Lower leg skin (tissue), 4 donors: ENCODE measurements around the gene NSG2. TPM values are rescaled to one million over a fixed set of nuclear protein-coding genes. Genes with fewer than 3 reads are reported as not detected.

Experiments used
- DNase-seq, 2 donors: peaks; one replicate each; pipeline ENCODE4 v3.0.0-alpha.2; 2019; ENCODE audit warnings: low spot score in 2 of 2
- H3K4me3 ChIP-seq: fragments of 200-600 bp; sonication (generic); 2 replicates; pipeline ENCODE4 v1.5.1; 2017; ENCODE audit warnings: mild to moderate bottlenecking, low read depth; ENCODE audit not compliant: poor library complexity, severe bottlenecking
- CTCF ChIP-seq, 3 donors: fragments of 450-650 bp; IDR thresholded peaks; one replicate each; pipeline ENCODE4 v1.5.1; 2016; ENCODE audit warnings: antibody characterized with exemption in 3 of 3, mild to moderate bottlenecking in 3 of 3, moderate library complexity in 2 of 3
- POLR2A ChIP-seq, 2 donors: fragments of 450-650 bp; IDR thresholded peaks; one replicate each; pipeline ENCODE4 v1.6.1; 2016 to 2017; ENCODE audit warnings: antibody characterized with exemption in 2 of 2, mild to moderate bottlenecking in 1 of 2, moderate library complexity in 1 of 2
- WGBS, 2 donors: methylation state at CpG; one replicate each; pipeline ENCODE4 v1.1.5; 2018; 5-methylcytosine and 5-hydroxymethylcytosine counted together
- intact Hi-C: fragments of 100-400 bp; cut with DNase I; formaldehyde crosslinking; loops from one replicate; pipeline ENCODE4 v1.15.0; 2023; ENCODE audit warnings: low total_unique reads
- total RNA-seq, 4 donors: library from RNA; depleted of rRNA; stranded (reverse); fragments of >200 nt; gene quantifications; one replicate each; pipeline ENCODE4 v1.1.0, GENCODE V29; 2016

NSG2 gene
- total RNA-seq, 4 donors from 2014 or later = not detected

GRCh38 chr5:174108745-174109144 is 63.2 kb downstream of the NSG2 start:
- no peak overlapping the region for H3K4me3 ChIP-seq
- no peak for DNase-seq
- WGBS, 2 donors = 89 to 91% methylated on average over 6 of the region's 6 CpGs
- intact Hi-C loops = no loop called here
- TF ChIP-seq CTCF (IDR thresholded peaks at IDR 0.05) (no peak), POLR2A (IDR thresholded peaks at IDR 0.05) (no peak)

DNA sequence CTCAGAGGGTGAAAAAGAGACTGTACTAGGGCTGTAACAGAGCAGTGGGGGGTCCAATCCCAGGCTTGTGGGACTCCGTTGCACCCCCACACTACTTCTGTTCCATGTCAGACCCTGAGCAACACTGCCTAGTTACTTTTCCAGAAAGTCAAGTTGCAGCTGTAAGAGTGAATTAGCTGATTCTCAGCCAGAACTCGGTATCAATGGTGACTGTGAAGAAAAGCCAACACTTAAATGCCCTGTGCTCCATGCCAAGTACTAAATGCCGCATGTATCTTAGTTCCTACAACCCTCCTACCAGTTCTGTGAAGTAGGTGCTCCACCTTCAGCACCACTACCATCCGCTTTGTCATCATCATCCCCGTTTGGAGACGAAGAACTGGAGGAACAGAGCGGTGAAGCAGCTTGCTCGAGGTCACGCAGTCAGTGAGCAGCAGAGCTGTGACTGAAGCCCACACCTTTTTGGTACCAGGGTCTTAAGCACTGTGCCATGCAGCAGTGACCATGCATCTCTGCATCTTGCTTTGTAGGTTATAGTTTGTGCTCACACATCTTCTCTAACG is 64.3 kb downstream of the NSG2 start:
- no peak for TF ChIP-seq CTCF (IDR thresholded peaks at IDR 0.05)
- TF ChIP-seq POLR2A (IDR thresholded peaks at IDR 0.05) = no peak
- H3K4me3 ChIP-seq = no peak overlapping the region
- peak in 1 of 2 donors; percentile 1 for DNase-seq
- WGBS, 2 donors = 68 to 77% methylated on average over 10 of the region's 10 CpGs
- intact Hi-C loops = no loop called here

DNA sequence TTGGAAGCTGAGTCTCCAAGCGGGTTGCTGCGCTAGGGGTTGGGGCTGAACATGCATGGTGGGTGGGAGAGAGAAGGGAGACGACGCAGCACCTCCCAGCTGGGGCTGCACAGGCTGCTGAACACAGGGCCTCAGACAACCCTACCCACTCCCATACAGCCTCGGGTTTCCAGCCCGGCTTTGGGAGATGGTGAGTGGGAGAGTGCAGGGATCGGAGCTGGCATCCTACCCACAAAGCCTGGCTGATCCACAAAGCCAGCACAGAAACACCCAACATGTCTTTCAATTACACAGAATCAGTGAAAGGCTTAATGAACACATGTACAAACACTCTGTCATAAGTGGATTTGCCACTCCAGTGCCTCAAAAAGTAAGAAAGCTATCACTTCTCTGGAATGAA is 64.8 kb downstream of the NSG2 start:
- H3K4me3 ChIP-seq = no peak overlapping the region
- intact Hi-C loops = no loop called here
- DNase-seq = peak in 1 of 2 donors; percentile 29
- TF ChIP-seq CTCF (IDR thresholded peaks at IDR 0.05) (no peak), POLR2A (IDR thresholded peaks at IDR 0.05) (no peak)
- WGBS, 2 donors = 91% methylated on average over 7 of the region's 7 CpGs

GRCh38 chr5:174111287-174111973 is 65.9 kb downstream of the NSG2 start:
- peak in 1 of 2 donors; percentile 17 for DNase-seq
- 81% methylated on average over 13 of the region's 13 CpGs for WGBS, 2 donors
- intact Hi-C loops = no loop called here
- no peak overlapping the region for H3K4me3 ChIP-seq
- TF ChIP-seq CTCF (IDR thresholded peaks at IDR 0.05) (no peak), POLR2A (IDR thresholded peaks at IDR 0.05) (no peak)

GRCh38 chr5:174115226-174115625 is 69.7 kb downstream of the NSG2 start:
- intact Hi-C loops = no loop called here
- WGBS, 2 donors = 93% methylated on average over 7 of the region's 7 CpGs
- no peak for TF ChIP-seq CTCF (IDR thresholded peaks at IDR 0.05)
- no peak for TF ChIP-seq POLR2A (IDR thresholded peaks at IDR 0.05)
- no peak overlapping the region for H3K4me3 ChIP-seq
- no peak for DNase-seq
